ENCODE data around the gene LCN1.

- TF ChIP-seq CTCF (IDR thresholded peaks at IDR 0.05) (no peak), POLR2A (IDR thresholded peaks at IDR 0.05) (no peak)
Measured at GRCh38 chr9:135567311-135567710, 46.1 kb downstream of the LCN1 start.

All from thyroid gland (tissue), 4 donors.